Measurements from ENCODE around the gene BICC1. TPM values are rescaled to one million over a fixed set of nuclear protein-coding genes. Genes with fewer than 3 reads are reported as not detected.

BICC1 gene
- total and polyA plus RNA-seq, 2 of the 8 experiments (the other 6 are each of a cell fraction or from before 2014, with no cell fraction given), result 0.20 to 0.73 TPM

GRCh38 chr10:58714409-58714808 lies 201.7 kb downstream of the BICC1 start (continued):
- TF ChIP-seq GTF2F1 (IDR thresholded peaks at IDR 0.05; ENCODE audit: borderline replicate concordance, low read depth, low read length), result no peak
- TF ChIP-seq SIX5 (IDR thresholded peaks at IDR 0.05; ENCODE audit: low read depth, low read length), result no peak
- no peak for TF ChIP-seq CHD2 (IDR thresholded peaks at IDR 0.05; ENCODE audit: low read length)
- TF ChIP-seq CREB1 (IDR thresholded peaks at IDR 0.05), result no peak
- TF ChIP-seq USF2 (IDR thresholded peaks at IDR 0.05; ENCODE audit: low read length), result no peak
- no peak for TF ChIP-seq KDM4A (IDR thresholded peaks at IDR 0.05; ENCODE audit: low read depth, low read length, severe bottlenecking)
- TF ChIP-seq TBP (IDR thresholded peaks at IDR 0.05; ENCODE audit: low read depth, low read length), result no peak
